Measurements from ENCODE around the gene EFCAB5. TPM values are rescaled to one million over a fixed set of nuclear protein-coding genes. Genes with fewer than 3 reads are reported as not detected.

EFCAB5 gene
- total RNA-seq, 1 donor from 2014 or later: 0.08 TPM

DNA sequence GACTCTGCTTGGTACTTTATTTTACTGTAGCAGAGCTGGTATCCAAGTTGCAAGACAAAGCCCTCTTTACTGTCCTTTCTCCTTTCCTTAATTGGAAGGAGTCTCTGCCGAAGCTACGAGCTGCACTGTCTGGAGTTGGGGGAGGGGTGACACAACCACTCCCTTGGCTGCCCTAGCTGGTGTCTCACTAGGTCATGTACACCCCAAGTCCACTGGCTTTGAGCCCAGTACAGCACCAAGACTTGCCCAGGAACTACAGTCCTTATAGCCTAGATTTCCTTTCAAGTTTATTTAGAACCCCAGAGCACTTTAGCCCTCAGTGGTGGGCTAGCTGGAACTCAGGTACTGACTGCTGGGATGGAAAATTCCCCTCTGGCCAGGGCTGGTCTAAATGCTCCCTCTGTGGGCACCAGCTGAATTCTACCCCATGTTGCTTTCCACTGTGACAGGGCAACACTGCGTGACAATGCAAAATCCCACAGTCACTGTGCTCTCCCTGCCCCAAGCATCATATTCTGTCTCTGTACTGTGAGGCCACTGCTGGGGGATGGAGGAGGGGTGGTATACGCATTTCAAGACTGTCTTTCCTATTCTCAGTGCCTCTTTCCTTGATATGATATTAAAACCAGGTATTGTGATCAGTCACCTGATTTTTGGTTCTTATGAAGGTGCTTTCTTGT, 18.4 kb downstream of the EFCAB5 start:
- H3K36me3 ChIP-seq (ENCODE audit: control insufficient read depth, insufficient read depth, low read length): no peaks in the 10 kb centered on the region
- TF ChIP-seq, protein P1, sequence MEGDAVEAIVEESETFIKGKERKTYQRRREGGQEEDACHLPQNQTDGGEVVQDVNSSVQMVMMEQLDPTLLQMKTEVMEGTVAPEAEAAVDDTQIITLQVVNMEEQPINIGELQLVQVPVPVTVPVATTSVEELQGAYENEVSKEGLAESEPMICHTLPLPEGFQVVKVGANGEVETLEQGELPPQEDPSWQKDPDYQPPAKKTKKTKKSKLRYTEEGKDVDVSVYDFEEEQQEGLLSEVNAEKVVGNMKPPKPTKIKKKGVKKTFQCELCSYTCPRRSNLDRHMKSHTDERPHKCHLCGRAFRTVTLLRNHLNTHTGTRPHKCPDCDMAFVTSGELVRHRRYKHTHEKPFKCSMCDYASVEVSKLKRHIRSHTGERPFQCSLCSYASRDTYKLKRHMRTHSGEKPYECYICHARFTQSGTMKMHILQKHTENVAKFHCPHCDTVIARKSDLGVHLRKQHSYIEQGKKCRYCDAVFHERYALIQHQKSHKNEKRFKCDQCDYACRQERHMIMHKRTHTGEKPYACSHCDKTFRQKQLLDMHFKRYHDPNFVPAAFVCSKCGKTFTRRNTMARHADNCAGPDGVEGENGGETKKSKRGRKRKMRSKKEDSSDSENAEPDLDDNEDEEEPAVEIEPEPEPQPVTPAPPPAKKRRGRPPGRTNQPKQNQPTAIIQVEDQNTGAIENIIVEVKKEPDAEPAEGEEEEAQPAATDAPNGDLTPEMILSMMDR (IDR thresholded peaks at IDR 0.05; ENCODE audit: insufficient read depth, low read length, poor library complexity, severe bottlenecking): no peak
- H3K27me3 ChIP-seq (ENCODE audit: control insufficient read depth, insufficient read depth, low read length): no peaks in the 10 kb centered on the region
- H3K4me3 ChIP-seq (ENCODE audit: low read depth, low read length): no peak overlapping the region
- no peak for DNase-seq (ENCODE audit: low read depth)

DNA sequence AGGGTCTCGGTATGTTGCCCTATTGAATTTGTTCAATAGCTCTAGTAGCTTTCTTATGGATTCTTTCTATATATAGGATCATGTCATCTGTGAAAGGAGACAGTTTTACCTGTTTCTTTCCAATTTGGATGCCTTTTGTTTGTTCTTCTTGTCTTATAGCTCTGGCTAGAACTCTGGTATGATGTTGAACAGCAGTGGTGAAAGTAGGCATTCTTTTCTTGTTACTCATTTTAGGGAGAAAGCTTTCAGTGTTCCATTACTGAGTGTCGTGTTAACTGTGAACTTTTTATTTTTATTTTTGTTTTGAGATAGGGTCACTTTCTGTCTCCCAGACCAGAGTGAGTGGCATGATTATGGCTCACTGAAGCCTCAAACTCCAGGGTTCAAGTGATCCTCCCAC, 21.2 kb downstream of the EFCAB5 start:
- no peak for DNase-seq (ENCODE audit: low read depth)
- Histone ChIP-seq H3K4me3 (ENCODE audit: low read depth, low read length) (no peak overlapping the region), H3K36me3 (ENCODE audit: control insufficient read depth, insufficient read depth, low read length) (no peaks in the 10 kb centered on the region), H3K27me3 (ENCODE audit: control insufficient read depth, insufficient read depth, low read length) (no peaks in the 10 kb centered on the region)
- TF ChIP-seq, protein P1 (IDR thresholded peaks at IDR 0.05; ENCODE audit: insufficient read depth, low read length, poor library complexity, severe bottlenecking): no peak

DNA sequence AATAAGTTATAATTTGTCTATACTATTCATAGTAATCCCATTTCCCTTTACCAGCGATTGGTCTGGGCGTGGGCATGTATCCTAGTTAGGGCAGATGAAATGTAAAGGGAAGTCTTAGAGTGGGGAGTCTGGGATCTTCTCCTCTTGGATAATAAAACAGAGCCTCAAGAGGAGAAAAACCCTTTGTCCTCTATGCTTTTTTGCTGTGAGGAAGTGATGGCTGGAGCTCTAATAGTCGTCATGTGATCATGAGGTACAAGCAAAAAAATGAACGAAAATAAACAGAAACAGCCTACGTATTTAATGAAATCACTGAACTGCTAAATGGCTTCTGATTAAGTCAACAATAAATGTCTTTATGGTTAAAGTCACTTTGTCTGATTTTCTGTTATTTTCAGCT, 26.8 kb downstream of the EFCAB5 start:
- TF ChIP-seq, protein P1 (IDR thresholded peaks at IDR 0.05; ENCODE audit: insufficient read depth, low read length, poor library complexity, severe bottlenecking): no peak
- H3K36me3 ChIP-seq (ENCODE audit: control insufficient read depth, insufficient read depth, low read length): no peaks in the 10 kb centered on the region
- no peak overlapping the region for H3K4me3 ChIP-seq (ENCODE audit: low read depth, low read length)
- H3K27me3 ChIP-seq (ENCODE audit: control insufficient read depth, insufficient read depth, low read length): no peaks in the 10 kb centered on the region
- DNase-seq (ENCODE audit: low read depth): no peak

- Histone ChIP-seq H3K36me3 (ENCODE audit: control insufficient read depth, insufficient read depth, low read length) (no peaks in the 10 kb centered on the region), H3K27me3 (ENCODE audit: control insufficient read depth, insufficient read depth, low read length) (no peaks in the 10 kb centered on the region), H3K4me3 (ENCODE audit: low read depth, low read length) (no peak overlapping the region)
- no peak for DNase-seq (ENCODE audit: low read depth)
- TF ChIP-seq, protein P1 (IDR thresholded peaks at IDR 0.05; ENCODE audit: insufficient read depth, low read length, poor library complexity, severe bottlenecking): no peak
These were observed 30.8 kb downstream of the EFCAB5 start for GRCh38 chr17:29972277-29972676.

DNA sequence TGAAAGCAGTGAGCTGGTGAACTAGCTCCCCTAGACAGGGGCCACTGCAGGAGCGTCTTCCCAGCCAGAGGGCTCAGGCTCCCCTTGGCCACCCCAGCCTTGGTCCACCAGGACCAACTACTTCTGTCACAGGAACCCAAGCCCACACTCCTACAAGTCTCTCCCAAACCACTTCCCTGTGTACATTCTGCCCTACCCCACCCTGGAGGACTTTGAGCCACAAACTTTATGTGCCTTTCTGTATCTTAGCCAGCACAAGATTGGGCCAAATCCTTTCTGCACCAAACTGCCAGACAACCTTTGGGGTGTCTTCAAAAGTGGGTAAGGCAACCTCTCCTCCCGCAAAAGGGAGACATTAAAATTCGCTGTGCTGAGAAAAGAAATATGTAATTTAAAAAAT, 31.6 kb downstream of the EFCAB5 start:
- Histone ChIP-seq H3K36me3 (ENCODE audit: control insufficient read depth, insufficient read depth, low read length) (no peaks in the 10 kb centered on the region), H3K27me3 (ENCODE audit: control insufficient read depth, insufficient read depth, low read length) (no peaks in the 10 kb centered on the region), H3K4me3 (ENCODE audit: low read depth, low read length) (no peak overlapping the region)
- DNase-seq (ENCODE audit: low read depth): no peak
- TF ChIP-seq, protein P1 (IDR thresholded peaks at IDR 0.05; ENCODE audit: insufficient read depth, low read length, poor library complexity, severe bottlenecking): no peak

DNA sequence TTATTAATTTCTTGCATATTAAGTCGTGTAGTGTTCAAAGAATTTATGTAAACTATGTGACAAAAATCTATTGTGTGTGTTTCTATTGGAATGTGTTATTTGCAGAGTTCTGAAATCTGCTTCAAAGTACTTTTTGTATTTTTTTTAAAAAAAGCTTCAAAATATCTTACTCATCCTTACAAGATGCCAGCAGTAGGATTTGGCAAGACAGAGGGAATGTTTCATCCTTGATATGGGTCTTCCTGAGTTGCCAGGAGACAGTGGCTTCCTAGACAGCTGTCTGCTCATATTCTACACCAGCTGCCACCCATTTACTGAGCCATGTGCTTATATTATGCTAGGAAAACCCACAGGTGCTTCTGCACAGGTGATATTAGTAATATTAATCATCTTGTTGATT, 36.4 kb downstream of the EFCAB5 start:
- no peak for DNase-seq (ENCODE audit: low read depth)
- Histone ChIP-seq H3K4me3 (ENCODE audit: low read depth, low read length) (no peak overlapping the region), H3K36me3 (ENCODE audit: control insufficient read depth, insufficient read depth, low read length) (no peaks in the 10 kb centered on the region), H3K27me3 (ENCODE audit: control insufficient read depth, insufficient read depth, low read length) (no peaks in the 10 kb centered on the region)
- TF ChIP-seq, protein P1 (IDR thresholded peaks at IDR 0.05; ENCODE audit: insufficient read depth, low read length, poor library complexity, severe bottlenecking): no peak

Data from kidney epithelial cell (primary cell).